GM20000 (cell line): ENCODE data around the gene GPR84.

Experiments
- DNase-seq: peaks from one replicate; pipeline ENCODE4 v3.0.0; 2012; ENCODE audit warnings: low spot score
- CTCF ChIP-seq: IDR thresholded peaks from 2 replicates; pipeline ENCODE4 v1.5.1; 2012; ENCODE audit warnings: mild to moderate bottlenecking, control low read depth; ENCODE audit errors: extremely low read depth, missing control alignments

GPR84 gene

DNA sequence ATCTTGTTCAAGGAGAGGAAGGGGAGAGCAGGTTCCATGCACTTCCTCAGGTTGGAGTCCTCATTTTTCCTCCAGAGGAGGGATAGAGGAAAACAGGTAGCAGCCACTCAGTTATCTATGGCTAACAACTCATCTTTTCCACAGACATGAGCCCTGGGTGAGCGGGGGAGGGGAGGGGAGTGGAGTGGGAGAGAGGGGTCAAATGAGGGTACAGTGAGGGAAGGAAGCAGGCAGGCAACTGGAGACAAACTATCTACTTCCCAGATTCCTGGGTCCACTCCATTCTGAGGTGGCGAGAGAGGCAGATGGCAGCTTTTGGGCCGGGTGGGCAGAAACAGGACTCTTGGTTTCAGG, 22.8 kb upstream of the GPR84 start:
- TF ChIP-seq CTCF: no peak
- DNase-seq: no peak

- no peak for DNase-seq
- TF ChIP-seq CTCF: no peak
Measured at GRCh38 chr12:54386403-54387113, 22.3 kb upstream of the GPR84 start.

DNA sequence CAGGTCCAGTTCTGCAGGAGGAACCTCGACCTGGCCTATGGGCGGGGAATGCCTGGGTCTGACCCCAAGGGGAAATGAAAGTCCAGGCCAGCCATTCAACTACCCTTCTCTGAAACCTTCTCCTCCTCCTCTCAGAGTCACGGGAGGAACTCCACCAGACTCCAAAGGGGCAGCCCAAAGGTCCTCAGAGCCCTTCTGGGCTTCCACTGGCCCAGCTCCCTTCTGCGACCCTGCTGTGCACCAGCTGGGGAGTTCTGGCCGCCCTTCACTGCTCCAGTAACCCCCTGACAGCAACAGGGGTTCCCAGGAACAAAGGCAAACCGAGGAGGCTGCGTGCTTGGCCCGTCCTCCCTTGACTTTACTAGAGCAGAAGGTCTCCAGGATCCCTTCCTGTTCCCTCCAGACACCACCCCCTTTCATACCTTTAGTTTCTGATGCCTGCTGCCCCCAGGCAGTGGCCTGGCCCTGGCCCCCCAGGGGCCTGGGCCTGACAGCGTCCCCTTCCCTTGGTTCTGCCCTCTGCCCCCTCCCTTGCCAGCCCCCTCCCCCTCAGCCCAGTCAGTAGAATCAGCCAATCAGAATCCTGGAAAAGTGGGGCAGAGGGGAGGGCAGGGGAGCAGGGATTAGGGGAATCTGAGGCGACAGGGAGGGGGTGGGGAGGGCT, 21.1 kb upstream of the GPR84 start:
- peak; percentile 69 for DNase-seq
- TF ChIP-seq CTCF: no peak

DNA sequence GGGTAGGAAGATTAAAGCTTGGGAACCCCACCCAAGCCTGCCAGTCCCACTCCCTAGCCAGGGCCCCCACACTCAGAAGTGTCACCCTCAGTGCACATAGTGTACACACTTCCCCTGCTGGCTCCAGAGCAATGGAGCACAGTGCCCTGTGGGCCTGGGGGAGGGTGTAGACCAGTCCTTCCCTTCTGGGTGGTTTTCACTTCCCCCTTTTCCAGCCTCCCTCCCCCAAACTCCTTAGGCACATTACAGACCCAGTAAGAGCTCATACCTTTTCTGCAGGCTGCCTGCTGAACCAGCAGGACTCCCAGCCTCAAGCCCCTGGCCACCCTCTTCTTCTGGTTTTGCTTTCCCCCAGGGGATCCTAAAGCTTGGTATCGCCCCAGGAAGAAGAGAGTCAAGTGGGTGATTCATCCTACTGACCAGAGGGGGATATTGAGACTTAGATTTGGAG, 20.3 kb upstream of the GPR84 start, which contains the start of gene ZNF385A:
Gene ZNF385A (minus strand): TSS at position 143 of the 451 bp plus-strand sequence. CDS start 219 bp downstream, outside the sequence.
- TF ChIP-seq CTCF: no peak
- no peak for DNase-seq

- TF ChIP-seq CTCF: no peak
- no peak for DNase-seq
Measured at GRCh38 chr12:54383041-54383609, 18.8 kb upstream of the GPR84 start.

GRCh38 chr12:54381136-54381535, 16.9 kb upstream of the GPR84 start:
- no peak for DNase-seq
- no peak for TF ChIP-seq CTCF
